Left colon (tissue), 2 donors: ENCODE results near the gene ZNF804A. TPM values are rescaled to one million over a fixed set of nuclear protein-coding genes. Genes with fewer than 3 reads are reported as not detected.
"Not testable (repeated sequence)": the region's sequence is repeated elsewhere in the genome, so short reads cannot be mapped to it uniquely, and the experiment has no call there.

Experiments used
- ATAC-seq: fragments of 200-7000 bp; cut with Tn5 transposase; one replicate; pipeline ENCODE4 v1.9.1; 2020; ENCODE audit warnings: mild to moderate bottlenecking, moderate library complexity
- DNase-seq, 2 donors: peaks; one replicate each; pipeline ENCODE4 v3.0.0-alpha.2; 2020
- intact Hi-C, 2 donors: fragments of 100-400 bp; cut with DNase I in 1 of 2; cut with micrococcal nuclease in 1 of 2; formaldehyde crosslinking; loops; one replicate each; pipeline versions ENCODE4 v1.11.2 to v1.14.0; 2022; cut with DNase I, micrococcal nuclease
- total RNA-seq, 2 donors: library from RNA; stranded (reverse); fragmentation: NEBNext Ultra II Directional; extraction: Animal tissue kit (Norgen Biotek cat#: 25700); gene quantifications; one replicate each; pipeline ENCODE4 v1.2.1, GENCODE V29; 2021
- donor health status: DM: no; HTN: no; CAD: no.
- donor health status: DM: yes; HTN: yes; CAD: no.

ZNF804A gene
- total RNA-seq, 2 donors from 2014 or later, result 0.06 TPM

GRCh38 chr2:184877909-184878308, 279.6 kb downstream of the ZNF804A start:
- ATAC-seq, result no peak
- intact Hi-C loops, result no loop called here
- no peak for DNase-seq

GRCh38 chr2:184879671-184880070, 281.3 kb downstream of the ZNF804A start:
- intact Hi-C loops, result no loop called here
- no peak for DNase-seq
- no peak for ATAC-seq

- ATAC-seq, DNase-seq, intact Hi-C loops: not testable (repeated sequence)
Measured at GRCh38 chr2:184886585-184886984, 288.3 kb downstream of the ZNF804A start.

GRCh38 chr2:184890311-184890710, 292.0 kb downstream of the ZNF804A start:
- no peak for ATAC-seq
- intact Hi-C loops, result no loop called here
- no peak for DNase-seq

- intact Hi-C loops, result no loop called here
- ATAC-seq, result no peak
Measured at GRCh38 chr2:184904991-184905390, 306.7 kb downstream of the ZNF804A start.

GRCh38 chr2:184906160-184906559, 307.8 kb downstream of the ZNF804A start:
- DNase-seq, result no peak
- intact Hi-C loops, result no loop called here
- ATAC-seq, result no peak

More at GRCh38 chr2:184904991-184905390, 306.7 kb downstream of the ZNF804A start:
- DNase-seq, result no peak

GRCh38 chr2:184906709-184907108, 308.4 kb downstream of the ZNF804A start:
- intact Hi-C loops, result no loop called here
- no peak for ATAC-seq

GRCh38 chr2:184908966-184909365, 310.6 kb downstream of the ZNF804A start:
- ATAC-seq, result no peak
- intact Hi-C loops, result no loop called here
- DNase-seq, result no peak

More at GRCh38 chr2:184906709-184907108, 308.4 kb downstream of the ZNF804A start:
- DNase-seq, result no peak

GRCh38 chr2:184920451-184920965, 322.2 kb downstream of the ZNF804A start:
- intact Hi-C loops, result no loop called here

GRCh38 chr2:184921676-184922075, 323.3 kb downstream of the ZNF804A start:
- intact Hi-C loops, result no loop called here
- no peak for DNase-seq
- no peak for ATAC-seq

More at GRCh38 chr2:184920451-184920965, 322.2 kb downstream of the ZNF804A start:
- DNase-seq (no peak), ATAC-seq (no peak)

- intact Hi-C loops, result no loop called here
- DNase-seq (no peak), ATAC-seq (no peak)
Measured at GRCh38 chr2:184923751-184924150, 325.4 kb downstream of the ZNF804A start.

GRCh38 chr2:184927040-184927439, 328.7 kb downstream of the ZNF804A start:
- ATAC-seq (no peak), DNase-seq (no peak)
- intact Hi-C loops, result no loop called here

- intact Hi-C loops, result no loop called here
- no peak for DNase-seq
Measured at GRCh38 chr2:184936761-184937160, 338.4 kb downstream of the ZNF804A start.

GRCh38 chr2:184938221-184938985, 340.1 kb downstream of the ZNF804A start:
- DNase-seq, result no peak
- intact Hi-C loops, result no loop called here
- no peak for ATAC-seq

More at GRCh38 chr2:184936761-184937160, 338.4 kb downstream of the ZNF804A start:
- no peak for ATAC-seq

GRCh38 chr2:184945326-184945725, 347.0 kb downstream of the ZNF804A start:
- no peak for DNase-seq
- intact Hi-C loops, result no loop called here

GRCh38 chr2:184945824-184946223, 347.5 kb downstream of the ZNF804A start:
- intact Hi-C loops, result no loop called here
- no peak for ATAC-seq

More at GRCh38 chr2:184945326-184945725, 347.0 kb downstream of the ZNF804A start:
- no peak for ATAC-seq

GRCh38 chr2:184956856-184957255, 358.5 kb downstream of the ZNF804A start:
- ATAC-seq, result no peak

More at GRCh38 chr2:184945824-184946223, 347.5 kb downstream of the ZNF804A start:
- no peak for DNase-seq

GRCh38 chr2:184971546-184972068, 373.3 kb downstream of the ZNF804A start:
- intact Hi-C loops, result no loop called here
- DNase-seq, result no peak
- ATAC-seq, result no peak

More at GRCh38 chr2:184956856-184957255, 358.5 kb downstream of the ZNF804A start:
- no peak for DNase-seq
- intact Hi-C loops, result no loop called here
